Astrocyte of the spinal cord (primary cell): ENCODE measurements around the gene TJP2.
A peak's percentile ranks its signal among the peaks of the same experiment; 100 is the strongest.

ENCODE experiments used
- DNase-seq: peaks from one replicate; pipeline ENCODE4 v3.0.0; 2011; ENCODE audit warnings: low read depth, low spot score
- H3K4me3 ChIP-seq: 2 replicates; pipeline ENCODE4 v1.5.1; 2011; ENCODE audit warnings: low read depth, mild to moderate bottlenecking, low read length, moderate library complexity
- CTCF ChIP-seq: IDR thresholded peaks from 2 replicates; pipeline ENCODE4 v1.5.1; 2012; ENCODE audit warnings: low read depth, mild to moderate bottlenecking, low read length, inconsistent platforms
- in situ Hi-C: cut with HindIII; loops from 2 replicates; pipeline ENCODE4 v1.10.0; 2017; ENCODE audit warnings: low sequenced_read_pairs

TJP2 gene

DNA sequence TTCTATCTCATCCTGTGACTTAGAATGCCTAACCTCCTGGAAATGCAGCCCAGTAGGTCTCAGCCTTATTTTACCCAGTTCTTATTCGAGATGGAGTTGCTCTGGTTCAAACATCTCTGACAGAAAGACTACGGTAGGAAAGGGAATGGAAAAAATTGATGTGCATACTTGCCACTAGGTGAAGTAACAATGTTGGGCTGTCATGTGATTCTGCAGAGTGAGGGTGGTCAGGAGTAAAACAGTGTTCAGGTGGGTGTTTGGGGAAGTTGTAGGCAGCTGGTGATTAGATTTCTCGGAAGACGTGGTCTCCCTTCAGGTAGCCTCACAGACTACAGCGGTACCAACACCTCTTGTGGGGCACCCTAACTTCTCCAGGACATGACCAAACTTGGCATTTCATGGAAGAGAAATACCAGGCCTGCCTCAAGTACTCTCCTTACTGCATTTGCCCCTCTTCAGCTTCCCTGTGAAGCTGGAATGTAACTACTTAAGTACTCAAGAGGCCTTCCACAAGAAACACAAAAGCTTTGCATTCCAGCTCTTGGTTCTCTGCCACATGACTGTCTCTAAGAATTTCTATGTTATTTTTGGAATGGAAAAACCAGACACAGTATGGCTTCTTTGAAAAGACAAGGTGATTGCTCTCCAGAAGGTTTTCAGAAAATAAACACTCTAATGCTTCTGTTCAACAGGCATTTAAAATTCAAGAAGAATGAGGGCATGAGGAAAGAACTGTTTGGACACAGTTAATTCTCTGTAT, 133.5 kb downstream of the TJP2 start:
- DNase-seq: peak; percentile 95
- H3K4me3 ChIP-seq: no peak overlapping the region
- in situ Hi-C loops: no loop called here
- TF ChIP-seq CTCF: peak; percentile 4

- in situ Hi-C loops: no loop called here
- no peak for TF ChIP-seq CTCF
- DNase-seq: no peak
- no peak overlapping the region for H3K4me3 ChIP-seq
Measured at GRCh38 chr9:69308206-69308931, 134.3 kb downstream of the TJP2 start.

DNA sequence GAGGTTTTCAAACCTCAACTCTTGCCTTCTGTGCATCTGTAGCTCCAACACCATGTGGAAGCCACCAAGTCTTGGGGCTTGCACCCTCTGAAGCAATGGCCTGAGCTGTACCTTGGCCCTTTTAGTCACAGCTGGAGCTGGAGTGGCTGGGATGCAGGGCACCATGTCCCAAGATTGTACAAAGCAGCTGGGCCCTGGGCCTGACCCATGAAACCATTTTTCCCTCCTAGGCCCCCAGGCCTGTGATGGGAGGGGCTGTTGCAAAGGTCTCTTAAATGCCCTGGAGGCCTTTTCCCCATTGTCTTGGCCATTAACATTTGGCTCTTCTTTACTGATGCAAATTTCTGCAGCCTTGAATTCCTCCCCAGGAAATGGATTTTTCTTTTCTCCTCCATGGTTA, 139.1 kb downstream of the TJP2 start:
- no peak for TF ChIP-seq CTCF
- in situ Hi-C loops: no loop called here
- H3K4me3 ChIP-seq: no peak overlapping the region
- no peak for DNase-seq

GRCh38 chr9:69314547-69314946, 140.5 kb downstream of the TJP2 start:
- in situ Hi-C loops: no loop called here
- H3K4me3 ChIP-seq: no peak overlapping the region
- peak; percentile 10 for DNase-seq
- TF ChIP-seq CTCF: no peak

GRCh38 chr9:69317081-69317480, 143.0 kb downstream of the TJP2 start:
- no peak overlapping the region for H3K4me3 ChIP-seq
- no peak for TF ChIP-seq CTCF
- in situ Hi-C loops: no loop called here
- peak; percentile 32 for DNase-seq

DNA sequence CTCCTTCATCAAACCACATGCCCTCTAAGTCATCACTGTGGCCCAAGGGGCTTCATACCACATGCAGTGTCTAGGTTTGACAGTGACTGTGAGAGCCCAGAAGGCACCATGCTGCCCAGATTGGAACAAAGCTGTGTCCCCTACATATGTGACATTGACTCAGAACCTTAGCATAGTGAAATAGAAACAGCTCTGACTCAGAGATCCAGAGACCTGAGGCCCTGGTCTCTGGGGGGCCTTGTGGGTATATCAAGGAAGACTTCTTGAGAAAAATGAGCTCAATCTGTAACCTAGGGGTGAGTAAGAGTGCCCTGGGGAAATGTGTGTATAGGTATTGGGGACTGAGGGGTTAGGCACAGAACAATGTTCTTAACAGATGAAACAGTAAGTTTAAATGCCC, 143.8 kb downstream of the TJP2 start:
- H3K4me3 ChIP-seq: no peak overlapping the region
- TF ChIP-seq CTCF: no peak
- in situ Hi-C loops: no loop called here
- no peak for DNase-seq
